Stimulated activated CD4-positive, alpha-beta T cell treated with anti-CD3 and anti-CD28 coated beads, TNF-alpha, amount 100 ng/mL, for 48 hours (primary cell): Measurements from ENCODE around the gene PTPRO.

Source experiments
- DNase-seq, 3 donors: peaks; one replicate each; pipeline ENCODE4 v3.0.0-alpha.2; 2020; ENCODE audit warnings: low read depth in 3 of 3

Gene PTPRO

DNA sequence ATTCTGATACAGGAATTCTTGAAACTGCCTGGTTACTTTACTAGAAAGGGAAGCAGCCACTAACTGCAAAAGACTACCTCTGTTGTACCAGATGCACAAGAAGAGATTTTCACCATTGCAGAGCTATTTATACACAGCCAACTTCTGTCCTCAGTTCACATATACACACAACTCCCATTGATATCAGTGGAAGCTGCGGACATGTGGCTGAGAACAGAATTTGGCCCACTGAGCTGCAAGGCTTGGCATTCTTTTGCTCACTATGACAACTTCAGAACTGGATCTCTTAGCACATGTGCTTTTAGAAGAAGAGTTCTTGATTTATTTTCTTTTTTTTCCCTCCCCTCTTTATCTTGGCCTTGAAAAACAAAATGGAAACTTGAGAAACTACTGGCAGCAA is 28.3 kb downstream of the PTPRO start:
- DNase-seq = no peak

DNA sequence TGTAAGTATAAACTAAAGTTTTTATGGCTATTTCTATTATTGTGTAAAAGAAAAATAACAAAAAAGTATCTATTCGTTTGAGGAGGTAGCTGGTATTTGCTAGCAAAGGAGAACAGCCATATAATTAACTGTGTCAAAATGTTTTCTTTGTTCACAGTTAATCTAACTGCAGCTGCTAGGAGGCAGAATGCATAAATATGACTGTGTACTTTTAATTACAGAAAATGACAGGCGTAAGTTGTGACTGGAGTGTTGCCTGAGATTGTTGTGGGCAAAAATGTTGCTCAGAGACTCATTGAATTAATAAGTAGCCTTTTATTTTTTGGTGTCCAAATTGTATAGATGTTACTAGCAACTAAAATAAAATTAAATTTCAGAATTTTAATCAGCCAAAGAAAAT is 33.5 kb downstream of the PTPRO start:
- no peak for DNase-seq

DNA sequence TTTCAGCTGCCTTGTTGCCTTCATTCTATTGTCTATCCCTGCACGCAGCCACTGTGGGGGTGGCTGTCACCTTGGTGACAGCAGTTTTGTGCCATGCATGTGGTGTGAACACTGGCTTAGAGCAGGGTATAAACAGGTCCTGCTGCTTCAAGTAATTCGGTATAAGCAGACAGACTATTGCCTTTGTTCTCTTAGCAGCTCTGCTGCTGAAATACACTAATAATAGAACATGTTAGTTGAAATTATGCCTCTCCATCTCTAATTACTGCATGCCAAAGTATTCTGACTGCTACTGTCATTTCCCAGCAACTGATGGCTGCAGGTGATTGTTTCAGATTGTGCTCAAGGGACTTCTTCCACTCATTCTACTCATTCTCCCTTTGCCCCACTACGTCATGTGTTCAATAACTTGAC is 34.6 kb downstream of the PTPRO start:
- DNase-seq = no peak

DNA sequence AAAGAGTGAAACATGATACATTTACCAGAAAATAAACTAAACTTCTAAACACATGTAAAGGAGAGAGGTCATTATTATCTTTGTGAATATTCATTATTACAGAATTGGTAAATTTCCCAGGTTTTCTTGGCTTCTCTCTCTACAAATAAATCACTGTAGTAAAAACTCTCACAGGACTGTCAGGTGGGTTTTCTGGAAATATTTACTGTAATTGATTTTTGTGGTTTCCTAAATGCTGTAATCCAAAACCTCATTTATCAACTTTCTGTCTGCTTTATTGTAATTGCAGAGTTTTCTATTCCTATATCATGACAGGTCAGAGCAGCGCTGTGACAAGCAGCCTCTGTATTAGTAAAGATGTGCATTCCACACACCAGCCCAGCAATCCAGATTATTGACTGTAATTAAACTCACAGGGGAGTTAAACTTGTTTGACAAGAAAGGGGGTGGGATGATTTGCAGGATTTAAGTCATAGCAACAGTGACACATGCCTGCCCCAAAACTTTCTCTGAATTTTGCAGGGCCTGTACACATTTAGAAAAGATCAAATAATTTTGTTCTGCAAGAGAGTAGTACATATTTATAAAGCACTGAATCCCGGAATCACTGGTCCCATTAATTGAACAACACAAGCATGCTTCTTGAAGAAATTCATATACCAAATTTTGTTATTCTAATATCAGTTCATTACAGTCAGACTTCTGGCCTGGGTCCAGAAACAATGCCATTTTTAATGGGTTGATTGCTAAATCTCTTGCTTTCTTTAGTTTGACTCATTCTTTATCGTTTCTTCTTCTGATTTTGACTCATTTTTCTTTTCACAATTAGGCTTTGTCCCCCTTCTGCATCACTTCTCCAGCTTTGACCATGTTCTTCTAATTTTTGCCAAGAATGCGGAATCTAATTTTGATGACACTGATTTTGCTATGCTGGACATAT is 42.2 kb downstream of the PTPRO start:
- no peak for DNase-seq

DNA sequence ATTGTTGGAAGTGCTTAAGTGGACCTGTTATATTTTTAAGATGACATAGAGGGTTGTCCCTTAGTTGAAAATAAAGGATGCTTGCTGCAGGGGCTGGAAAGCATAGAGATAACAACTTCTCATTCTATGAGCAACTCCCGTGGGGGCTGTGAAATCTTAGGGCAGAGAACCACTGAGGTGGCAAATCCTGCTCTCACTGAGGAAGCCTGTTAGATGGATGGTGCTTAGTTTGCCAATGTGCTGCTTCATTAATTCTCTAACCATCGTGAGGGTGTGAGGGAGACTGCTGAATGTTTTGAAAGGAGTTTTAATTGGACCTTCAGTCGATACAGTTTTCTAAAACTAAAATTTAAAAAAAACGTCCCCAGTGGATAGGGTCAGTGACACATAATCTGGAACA is 46.5 kb downstream of the PTPRO start:
- DNase-seq = no peak

DNA sequence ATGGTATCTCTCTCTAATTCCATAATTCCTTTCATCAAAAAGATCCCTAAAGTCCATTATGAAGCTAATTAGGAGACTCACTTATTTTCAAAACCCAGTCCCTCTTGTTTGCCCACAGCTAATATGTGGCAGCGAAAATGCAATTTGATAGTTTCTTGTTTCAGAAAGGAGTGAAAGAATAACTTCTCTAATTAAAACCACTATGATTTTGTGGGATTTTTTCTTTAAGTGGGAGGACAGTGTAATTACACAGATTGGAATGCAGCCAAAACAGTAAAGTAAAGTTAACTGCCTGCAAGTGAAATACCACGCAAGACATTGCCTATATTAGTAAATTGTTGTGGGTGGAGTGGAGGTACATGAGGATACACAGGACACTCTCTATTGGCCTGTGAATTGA is 50.0 kb downstream of the PTPRO start:
- no peak for DNase-seq

DNA sequence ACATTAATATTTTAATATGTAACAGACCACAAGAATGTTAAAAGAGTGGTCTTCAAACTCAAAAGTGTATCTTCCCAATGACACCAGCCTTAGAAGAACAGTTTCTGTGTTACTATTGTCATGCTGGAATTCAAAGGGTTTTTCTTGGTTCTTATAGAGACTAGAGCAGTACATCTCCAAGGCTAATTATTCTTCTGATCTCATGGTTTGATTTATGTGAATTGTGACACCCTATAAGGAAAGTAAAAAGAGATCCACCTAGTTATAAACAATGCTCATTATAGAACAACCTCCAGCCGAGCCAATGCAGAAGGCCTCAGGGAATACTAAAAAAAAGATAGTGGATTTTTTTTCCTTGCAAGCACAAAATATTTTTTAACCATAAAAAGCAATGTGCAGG is 65.5 kb downstream of the PTPRO start:
- no peak for DNase-seq

DNA sequence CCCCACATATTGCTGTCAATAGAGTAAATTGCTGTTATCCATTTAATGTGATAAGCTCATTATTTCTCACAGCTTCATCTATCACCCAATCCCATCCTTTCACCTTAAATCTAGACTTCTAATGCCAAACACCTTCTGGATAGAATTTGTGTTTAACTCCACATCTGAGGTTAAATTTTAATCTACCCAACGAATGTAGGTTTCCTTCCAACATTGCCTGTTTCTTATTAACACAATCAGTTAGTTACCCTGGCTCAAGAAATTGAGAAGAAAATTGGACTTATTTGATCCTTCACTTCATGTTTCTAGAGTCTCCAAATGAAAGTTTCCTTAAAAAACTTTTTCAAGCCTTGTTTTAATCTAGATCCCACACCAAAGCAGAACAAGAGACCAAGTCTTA is 67.3 kb downstream of the PTPRO start:
- no peak for DNase-seq

DNA sequence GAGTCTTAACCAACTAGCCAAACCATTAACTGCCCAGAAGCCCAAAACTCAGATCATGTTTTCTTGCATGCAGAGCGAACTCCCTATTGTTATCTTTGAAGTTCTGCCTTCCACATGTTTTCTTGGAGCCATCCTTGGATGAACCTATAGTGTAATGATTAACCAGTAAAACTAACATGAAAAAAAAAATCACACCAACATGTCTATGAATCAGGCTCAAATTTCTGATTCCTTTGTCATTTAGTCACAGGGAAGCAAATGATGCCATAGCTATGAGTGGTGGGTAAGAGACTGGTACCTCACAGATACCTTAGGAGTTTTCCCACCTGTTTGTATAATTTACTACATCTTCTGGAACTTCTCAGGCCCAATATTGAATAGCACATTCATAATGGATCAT is 70.7 kb downstream of the PTPRO start:
- no peak for DNase-seq

DNA sequence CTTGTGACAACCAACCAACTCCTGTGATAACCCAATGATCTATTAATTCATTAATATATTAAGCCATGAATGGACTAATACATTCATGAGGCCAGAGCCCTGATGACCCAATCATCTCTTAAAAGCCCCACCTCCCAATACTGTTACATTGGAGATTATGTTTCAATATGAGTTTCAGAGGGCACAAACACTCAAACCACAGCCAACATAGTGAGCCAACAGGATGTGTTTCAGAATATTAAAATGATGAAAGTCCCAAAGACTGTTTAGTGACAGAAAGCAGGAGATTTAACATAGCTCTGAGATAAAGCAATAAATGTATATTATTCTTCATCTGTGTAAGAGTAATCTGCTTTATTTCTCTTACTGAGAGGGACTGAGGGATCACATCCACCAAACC is 71.7 kb downstream of the PTPRO start:
- no peak for DNase-seq

DNA sequence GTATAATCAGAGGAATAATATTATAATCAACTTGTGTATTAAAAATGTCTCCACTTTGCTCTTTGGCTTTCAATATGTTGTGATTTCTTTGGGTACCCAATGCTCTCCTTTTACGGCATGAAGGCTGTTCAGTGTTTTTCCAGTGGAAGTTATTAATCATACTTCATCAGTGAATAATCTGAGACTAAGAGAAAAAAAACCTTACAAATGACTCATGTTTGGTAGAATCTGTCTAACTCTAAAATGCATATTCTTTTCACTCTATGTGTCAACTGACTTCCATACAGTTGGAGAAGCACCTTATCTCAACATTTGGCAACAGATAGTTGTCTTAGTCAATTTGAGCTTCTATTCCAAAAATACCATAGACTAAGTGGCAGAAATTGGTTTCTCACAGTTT is 82.2 kb downstream of the PTPRO start:
- no peak for DNase-seq

DNA sequence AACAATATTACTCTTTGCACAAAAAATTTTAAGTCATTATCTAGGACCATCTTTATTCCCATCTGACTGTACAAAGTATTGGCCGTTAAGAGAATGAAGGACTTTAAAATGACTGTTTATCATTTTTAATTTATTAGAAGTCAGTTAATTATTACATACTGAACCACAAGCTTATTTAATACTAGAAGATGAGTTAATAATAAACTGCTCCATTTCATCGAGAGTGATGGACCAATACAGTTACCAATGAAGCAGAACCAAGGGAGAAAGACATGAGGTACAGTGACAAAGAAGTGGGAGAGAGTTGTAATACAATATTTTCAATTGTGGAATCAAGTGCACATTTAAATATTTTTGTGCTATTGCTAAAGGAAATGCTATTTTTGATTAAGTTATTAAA is 83.3 kb downstream of the PTPRO start:
- no peak for DNase-seq

DNA sequence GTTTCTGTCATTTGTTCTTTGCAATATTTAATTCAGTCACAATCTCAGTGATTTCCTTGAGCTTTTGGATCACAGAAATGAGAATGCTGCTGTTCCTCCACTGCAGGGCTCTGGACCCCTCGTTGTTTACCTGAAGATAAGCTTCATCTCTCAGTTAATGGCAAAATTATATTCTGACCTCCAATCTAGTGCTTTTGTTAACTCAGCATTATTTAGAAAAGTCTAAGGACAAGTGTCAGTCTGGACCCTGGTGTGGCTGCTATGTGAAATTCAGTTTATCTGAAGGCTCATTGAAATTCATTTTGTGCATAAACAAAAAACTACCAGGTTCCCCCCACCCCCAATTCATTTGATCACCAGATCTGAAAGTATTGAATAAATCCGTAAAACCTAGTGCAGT is 84.7 kb downstream of the PTPRO start:
- no peak for DNase-seq

DNA sequence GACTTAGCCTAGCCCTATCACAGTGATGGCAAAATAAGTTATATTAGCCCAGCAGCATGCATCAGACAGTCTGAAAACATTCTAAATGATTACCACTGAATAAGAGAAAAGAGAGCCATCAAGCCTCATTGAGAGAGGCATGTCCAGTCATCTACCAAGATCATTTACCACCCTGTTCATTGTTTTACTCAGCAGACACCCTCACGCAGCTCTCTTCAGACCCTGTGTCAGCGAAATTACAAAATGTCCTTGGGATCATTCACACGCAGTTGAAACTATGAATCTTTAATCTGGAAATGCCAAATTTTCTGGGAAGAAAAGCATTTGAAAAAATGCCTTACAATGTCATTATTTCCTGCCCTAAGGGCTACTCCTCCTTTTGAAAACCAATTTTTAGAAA is 89.5 kb downstream of the PTPRO start:
- no peak for DNase-seq

DNA sequence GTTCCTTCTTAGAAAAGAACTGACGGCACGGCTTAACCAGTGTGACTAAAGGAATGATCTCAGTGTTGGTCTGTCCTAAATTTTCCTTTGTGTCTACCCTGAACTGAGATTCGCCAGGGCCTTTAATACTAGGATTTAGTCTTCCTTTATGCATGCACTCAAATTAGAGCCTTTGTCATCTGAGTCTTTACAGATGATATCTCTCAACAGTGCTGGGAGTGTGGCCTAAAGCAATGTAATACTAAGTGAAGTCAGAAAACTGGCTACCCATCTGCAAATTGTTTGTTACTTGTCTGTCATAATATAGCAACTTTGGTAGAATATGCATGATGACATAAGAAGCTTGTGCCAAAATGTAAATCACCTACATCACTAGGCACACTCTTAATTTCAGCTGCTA is 95.4 kb downstream of the PTPRO start:
- DNase-seq = no peak

DNA sequence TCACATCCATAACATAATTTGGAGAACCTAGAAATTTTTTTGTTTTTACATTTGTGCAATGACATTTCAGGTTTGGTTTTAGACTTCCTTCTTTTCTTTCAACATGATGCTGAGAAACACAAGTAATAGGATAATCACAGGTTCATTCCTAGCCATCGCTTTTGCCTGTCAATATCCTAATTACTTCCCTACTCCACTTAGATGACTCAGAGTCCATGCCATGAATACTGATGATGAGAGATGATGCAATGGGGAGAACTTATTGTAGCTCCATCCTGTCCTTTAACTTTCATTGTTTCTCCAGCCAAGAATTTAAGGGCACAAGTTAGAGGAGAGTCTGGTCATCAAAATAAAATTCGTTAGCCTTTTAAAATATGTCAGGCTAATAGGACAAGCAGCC is 101.3 kb downstream of the PTPRO start:
- no peak for DNase-seq

DNA sequence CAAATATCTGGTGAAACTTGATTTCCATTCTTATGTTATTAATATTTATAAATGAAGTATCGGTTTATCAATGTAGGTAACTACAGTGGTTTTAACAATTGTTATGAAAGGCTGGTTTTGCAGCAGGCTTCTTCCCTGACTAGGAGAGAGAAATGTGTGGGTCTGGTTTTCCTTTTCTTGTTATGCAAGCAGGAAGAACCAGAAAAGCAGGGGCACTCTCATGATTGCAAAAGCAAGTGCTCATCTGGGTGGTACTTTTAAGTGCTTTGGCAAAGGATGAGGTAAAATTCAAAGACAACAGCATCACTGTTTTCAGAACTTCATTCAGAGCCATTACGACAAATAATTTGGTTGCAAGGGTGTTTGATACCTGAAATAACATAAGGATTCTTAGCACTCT is 105.6 kb downstream of the PTPRO start:
- DNase-seq = no peak

DNA sequence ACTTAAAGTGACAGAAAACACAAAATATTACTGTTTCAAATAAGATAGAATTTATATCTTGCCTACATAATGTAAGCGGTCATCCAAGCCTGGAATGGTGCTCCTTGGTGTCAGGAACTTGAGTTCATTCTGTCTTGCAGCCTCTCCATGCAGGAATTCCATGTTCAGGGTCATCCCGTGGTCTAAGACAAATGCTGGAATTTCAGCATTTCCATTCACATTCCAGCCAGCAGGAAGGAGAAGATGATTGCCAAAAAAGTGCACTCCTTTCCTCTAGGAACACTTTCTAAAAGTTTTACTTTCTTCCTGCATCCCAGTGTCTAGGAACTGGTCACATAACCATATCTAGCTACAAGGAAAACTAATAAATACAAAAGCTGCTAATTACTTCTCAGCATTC is 106.3 kb downstream of the PTPRO start:
- DNase-seq = no peak

DNA sequence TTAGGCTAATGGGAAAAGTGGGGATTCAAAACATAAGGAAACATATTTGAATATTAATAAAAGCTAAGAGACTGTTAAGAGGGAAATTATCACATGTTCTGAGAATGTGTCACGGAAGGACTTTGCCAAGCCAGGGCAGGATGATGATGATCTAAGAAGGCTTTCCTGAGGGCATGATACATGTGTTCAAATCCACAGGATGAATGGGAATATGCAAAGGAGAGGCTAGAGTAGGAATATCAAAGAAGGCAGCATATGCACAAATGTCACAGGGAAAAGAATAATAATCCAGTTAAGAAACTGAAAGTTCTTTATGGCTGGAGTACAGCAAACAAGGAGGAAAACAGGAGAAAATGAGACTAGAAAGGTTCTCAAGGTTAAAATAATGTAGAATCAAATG is 107.0 kb downstream of the PTPRO start:
- DNase-seq = no peak

DNA sequence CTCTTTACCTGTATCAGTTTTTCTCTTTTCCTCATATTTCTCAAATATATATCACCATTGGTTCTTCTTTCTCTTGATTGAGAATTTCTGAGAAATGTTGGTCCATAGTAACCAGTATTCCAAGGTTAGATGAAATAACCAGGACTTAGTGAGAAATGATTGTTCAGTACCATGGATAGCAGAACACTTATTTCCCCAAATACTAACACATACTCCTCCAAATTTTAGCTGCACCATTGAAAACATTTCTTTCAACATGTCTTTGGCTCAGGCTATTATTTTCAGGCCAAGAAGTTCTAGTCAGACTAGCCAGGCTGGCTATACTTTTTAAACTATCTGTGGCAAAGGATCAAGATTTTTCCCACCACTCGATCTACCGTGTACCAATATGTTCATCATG is 113.3 kb downstream of the PTPRO start:
- no peak for DNase-seq

DNA sequence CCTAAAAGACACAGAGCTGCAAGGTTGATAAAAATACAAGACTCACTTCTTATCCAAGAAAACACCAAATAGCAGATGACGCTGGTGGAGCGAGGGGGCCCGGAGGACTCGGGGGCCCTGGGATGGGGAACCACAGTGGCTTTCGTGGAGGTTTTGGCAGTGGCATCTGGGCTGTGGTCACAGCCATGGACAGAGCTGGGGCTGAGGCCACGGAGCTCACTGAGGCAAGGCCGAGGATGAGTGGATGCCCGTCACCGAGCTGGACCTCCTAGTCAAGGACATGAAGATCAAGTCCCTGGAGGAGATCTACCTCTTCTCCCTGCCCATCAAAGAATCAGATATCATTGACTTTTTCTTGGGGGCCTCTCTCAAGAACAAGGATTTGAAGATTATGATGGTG is 117.2 kb downstream of the PTPRO start:
- no peak for DNase-seq

DNA sequence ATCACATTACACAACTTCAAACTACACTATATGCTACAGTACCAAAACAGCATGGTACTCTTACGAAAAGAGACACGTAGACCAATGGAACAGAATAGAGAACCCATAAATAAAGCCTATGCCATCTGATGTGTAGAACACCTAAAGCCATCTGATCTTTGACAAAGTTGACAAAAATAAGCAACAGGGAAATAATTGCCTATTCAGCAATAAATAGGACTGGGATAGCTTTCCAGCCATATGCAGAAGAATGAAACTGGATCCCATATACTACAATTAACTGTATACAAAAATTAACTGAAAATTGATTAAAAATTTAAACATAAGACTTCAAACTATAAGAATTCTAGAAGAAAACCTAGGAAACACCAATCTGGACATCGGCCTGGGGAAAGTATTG is 120.7 kb downstream of the PTPRO start:
- DNase-seq = no peak

DNA sequence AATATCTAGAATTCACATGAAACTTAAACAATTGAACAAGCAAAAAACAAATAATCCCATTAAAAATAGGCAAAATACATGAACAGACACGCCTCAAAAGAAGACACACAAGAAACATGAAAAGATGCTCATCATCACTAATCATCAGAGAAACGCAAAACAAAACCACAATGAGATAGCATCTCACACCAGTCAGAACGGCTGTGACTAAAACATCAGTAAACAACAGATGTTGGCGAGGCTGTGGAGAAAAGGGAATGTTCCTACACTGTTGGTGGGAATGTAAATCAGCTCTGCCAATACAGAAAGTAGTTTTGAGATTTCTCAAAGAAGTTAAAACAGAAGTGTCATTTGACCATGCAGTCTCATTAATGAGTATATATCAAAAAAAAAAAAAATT is 121.3 kb downstream of the PTPRO start:
- no peak for DNase-seq

DNA sequence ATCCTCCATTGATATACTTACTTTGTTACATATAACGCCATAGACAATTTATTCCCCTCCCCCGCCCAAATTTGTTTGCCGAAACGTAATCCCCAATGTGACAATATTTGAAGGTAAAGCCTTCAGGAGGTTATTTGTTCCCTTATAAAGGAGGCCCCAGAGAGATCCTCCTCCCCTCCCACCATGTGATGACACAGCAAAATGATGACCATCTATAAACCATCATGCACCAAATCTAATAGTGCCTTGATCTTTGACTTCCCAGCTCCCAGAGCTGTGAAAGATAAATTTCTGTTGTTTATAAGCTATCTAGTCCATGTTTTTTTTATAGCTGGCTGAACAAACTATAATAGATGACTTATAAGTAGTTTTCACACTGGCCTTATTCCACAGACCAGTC is 122.2 kb downstream of the PTPRO start:
- no peak for DNase-seq
